ENCODE results near the gene ARHGAP24.
"Not testable (repeated sequence)": the region's sequence is repeated elsewhere in the genome, so short reads cannot be mapped to it uniquely, and the experiment has no call there.

Gene ARHGAP24

GRCh38 chr4:85784348-85784747, 309.4 kb downstream of the ARHGAP24 start:
- DNase-seq: no peak

- no peak for DNase-seq
Measured at GRCh38 chr4:85784947-85785346, 310.0 kb downstream of the ARHGAP24 start.

- no peak for DNase-seq
Measured at GRCh38 chr4:85787133-85787532, 312.2 kb downstream of the ARHGAP24 start.

- DNase-seq: no peak
Measured at GRCh38 chr4:85788604-85789003, 313.7 kb downstream of the ARHGAP24 start.

- no peak for DNase-seq
Measured at GRCh38 chr4:85789241-85789640, 314.3 kb downstream of the ARHGAP24 start.

- DNase-seq: no peak
Measured at GRCh38 chr4:85790582-85790981, 315.6 kb downstream of the ARHGAP24 start.

GRCh38 chr4:85792376-85793232, 317.7 kb downstream of the ARHGAP24 start:
- DNase-seq: no peak

- DNase-seq: no peak
Measured at GRCh38 chr4:85793233-85793585, 318.3 kb downstream of the ARHGAP24 start.

GRCh38 chr4:85798012-85798770, 323.2 kb downstream of the ARHGAP24 start:
- no peak for DNase-seq

- DNase-seq: no peak
Measured at GRCh38 chr4:85803856-85804255, 328.9 kb downstream of the ARHGAP24 start.

GRCh38 chr4:85805891-85806290, 330.9 kb downstream of the ARHGAP24 start:
- DNase-seq: no peak

GRCh38 chr4:85806334-85806733, 331.4 kb downstream of the ARHGAP24 start:
- DNase-seq: no peak

- no peak for DNase-seq
Measured at GRCh38 chr4:85807247-85807950, 332.4 kb downstream of the ARHGAP24 start.

- no peak for DNase-seq
Measured at GRCh38 chr4:85808104-85808503, 333.2 kb downstream of the ARHGAP24 start.

GRCh38 chr4:85808864-85809263, 333.9 kb downstream of the ARHGAP24 start:
- no peak for DNase-seq

GRCh38 chr4:85812776-85813175, 337.8 kb downstream of the ARHGAP24 start:
- DNase-seq: no peak

- DNase-seq: no peak
Measured at GRCh38 chr4:85815796-85816459, 341.0 kb downstream of the ARHGAP24 start.

GRCh38 chr4:85818700-85819099, 343.8 kb downstream of the ARHGAP24 start:
- no peak for DNase-seq

GRCh38 chr4:85820101-85820500, 345.2 kb downstream of the ARHGAP24 start:
- not testable (repeated sequence) for DNase-seq

GRCh38 chr4:85821688-85822455, 346.9 kb downstream of the ARHGAP24 start:
- no peak for DNase-seq

- no peak for DNase-seq
Measured at GRCh38 chr4:85823295-85823694, 348.3 kb downstream of the ARHGAP24 start.

Measured in NCI-H1092 (cell line).